ENCODE measurements around the gene PRSS57. TPM values are rescaled to one million over a fixed set of nuclear protein-coding genes. Genes with fewer than 3 reads are reported as not detected.

Gene PRSS57
- polyA plus RNA-seq, 1 donor (not counting 4 experiments of a cell fraction or from before 2014, with no cell fraction given) = not detected

DNA sequence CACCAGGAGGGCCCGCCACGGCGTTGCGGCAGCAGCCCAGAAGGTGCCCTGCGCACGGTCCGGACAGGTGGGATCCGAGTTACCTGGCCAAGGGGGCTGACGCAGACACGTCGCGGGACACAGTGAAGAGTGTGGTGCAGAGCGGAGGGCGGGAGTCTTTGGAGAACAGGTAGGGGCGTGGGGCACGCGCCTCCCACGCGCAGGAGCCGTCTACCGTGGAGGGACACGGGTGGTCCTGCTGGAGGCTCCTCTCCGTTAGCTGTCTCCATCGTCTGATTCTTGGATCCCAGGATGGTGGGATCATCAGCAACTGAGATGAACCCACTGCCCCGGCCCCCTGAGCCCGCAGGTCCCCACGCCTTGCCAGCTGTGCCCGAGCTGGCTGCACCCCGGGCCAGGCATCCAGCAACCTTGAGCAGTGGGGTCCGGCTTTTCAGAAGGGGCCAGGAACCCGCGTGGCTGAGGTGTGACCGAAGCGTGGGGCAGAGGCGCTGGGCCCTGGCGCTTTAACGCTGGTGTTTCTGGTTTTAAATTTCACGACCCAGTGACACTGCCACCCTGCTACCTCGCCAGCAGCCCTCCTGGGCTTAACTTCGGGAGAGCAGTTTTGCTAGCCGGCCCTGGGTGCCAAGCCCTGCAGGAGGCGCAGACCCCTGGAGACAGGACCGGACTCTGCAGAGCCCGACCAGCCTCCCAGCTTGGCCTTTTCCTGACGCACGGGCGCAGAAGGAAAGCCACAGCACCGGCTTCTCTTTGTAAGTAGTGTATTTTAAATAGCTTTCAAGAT lies 48.3 kb downstream of the PRSS57 start:
- Histone ChIP-seq H4K20me1 (ENCODE audit: control insufficient read depth, extremely low read depth, insufficient read depth, low read length) (peaks cover 6% of the 10 kb centered on the region), H3K4me2 (ENCODE audit: control insufficient read depth, extremely low read depth, insufficient read depth, low read depth, low read length) (no peak overlapping the region), H3K27me3 (ENCODE audit: control insufficient read depth, extremely low read depth, insufficient read depth, low read length) (no peaks in the 10 kb centered on the region), H2AFZ (ENCODE audit: control insufficient read depth, low read length) (no peak overlapping the region), H3K79me2 (ENCODE audit: control insufficient read depth, insufficient read depth, low read length) (peaks cover 20% of the 10 kb centered on the region), H3K9me1 (ENCODE audit: control insufficient read depth, extremely low read depth, insufficient read depth, low read length) (no peaks in the 10 kb centered on the region), H3K4me1 (ENCODE audit: control insufficient read depth, extremely low read depth, insufficient read depth, low read length) (peaks cover under 1% of the 10 kb centered on the region), H3K9me3 (ENCODE audit: control insufficient read depth, low read depth, low read length) (no peaks in the 10 kb centered on the region), H3K9ac (ENCODE audit: control insufficient read depth, extremely low read depth, insufficient read depth, low read length) (no peak overlapping the region), H3K36me3 (ENCODE audit: control insufficient read depth in 2 of 2, extremely low read depth in 1 of 2, insufficient read depth in 2 of 2, low read length in 2 of 2) (peaks cover 12 to 24% of the 10 kb centered on the region in 2 experiments), H3K4me3 (ENCODE audit: control insufficient read depth in 2 of 3, extremely low read depth in 1 of 3, insufficient read depth in 2 of 3, low read depth in 1 of 3, low read length in 3 of 3) (no peak overlapping the region), H3K27ac (ENCODE audit: control insufficient read depth, insufficient read depth, low read length) (no peak overlapping the region)
- FAIRE-seq (no peak), DNase-seq (ENCODE audit: low read depth, low spot score) (no peak)
- dilution Hi-C loops (cut with MboI; ENCODE audit: extremely low pct_ligation_motif_present, low sequenced_read_pairs) = no loop called here
- TF ChIP-seq EZH2 (IDR thresholded peaks at IDR 0.05; ENCODE audit: low read length) = no peak
- TF ChIP-seq, protein P1, sequence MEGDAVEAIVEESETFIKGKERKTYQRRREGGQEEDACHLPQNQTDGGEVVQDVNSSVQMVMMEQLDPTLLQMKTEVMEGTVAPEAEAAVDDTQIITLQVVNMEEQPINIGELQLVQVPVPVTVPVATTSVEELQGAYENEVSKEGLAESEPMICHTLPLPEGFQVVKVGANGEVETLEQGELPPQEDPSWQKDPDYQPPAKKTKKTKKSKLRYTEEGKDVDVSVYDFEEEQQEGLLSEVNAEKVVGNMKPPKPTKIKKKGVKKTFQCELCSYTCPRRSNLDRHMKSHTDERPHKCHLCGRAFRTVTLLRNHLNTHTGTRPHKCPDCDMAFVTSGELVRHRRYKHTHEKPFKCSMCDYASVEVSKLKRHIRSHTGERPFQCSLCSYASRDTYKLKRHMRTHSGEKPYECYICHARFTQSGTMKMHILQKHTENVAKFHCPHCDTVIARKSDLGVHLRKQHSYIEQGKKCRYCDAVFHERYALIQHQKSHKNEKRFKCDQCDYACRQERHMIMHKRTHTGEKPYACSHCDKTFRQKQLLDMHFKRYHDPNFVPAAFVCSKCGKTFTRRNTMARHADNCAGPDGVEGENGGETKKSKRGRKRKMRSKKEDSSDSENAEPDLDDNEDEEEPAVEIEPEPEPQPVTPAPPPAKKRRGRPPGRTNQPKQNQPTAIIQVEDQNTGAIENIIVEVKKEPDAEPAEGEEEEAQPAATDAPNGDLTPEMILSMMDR (optimal IDR thresholded peaks at IDR 0.05 in 1 of 3, IDR thresholded peaks at IDR 0.05 in 1 of 3, conservative IDR thresholded peaks at IDR 0.05 in 1 of 3; ENCODE audit: extremely low read depth in 1 of 3, insufficient read depth in 2 of 3, low read length in 3 of 3) = no peak

DNA sequence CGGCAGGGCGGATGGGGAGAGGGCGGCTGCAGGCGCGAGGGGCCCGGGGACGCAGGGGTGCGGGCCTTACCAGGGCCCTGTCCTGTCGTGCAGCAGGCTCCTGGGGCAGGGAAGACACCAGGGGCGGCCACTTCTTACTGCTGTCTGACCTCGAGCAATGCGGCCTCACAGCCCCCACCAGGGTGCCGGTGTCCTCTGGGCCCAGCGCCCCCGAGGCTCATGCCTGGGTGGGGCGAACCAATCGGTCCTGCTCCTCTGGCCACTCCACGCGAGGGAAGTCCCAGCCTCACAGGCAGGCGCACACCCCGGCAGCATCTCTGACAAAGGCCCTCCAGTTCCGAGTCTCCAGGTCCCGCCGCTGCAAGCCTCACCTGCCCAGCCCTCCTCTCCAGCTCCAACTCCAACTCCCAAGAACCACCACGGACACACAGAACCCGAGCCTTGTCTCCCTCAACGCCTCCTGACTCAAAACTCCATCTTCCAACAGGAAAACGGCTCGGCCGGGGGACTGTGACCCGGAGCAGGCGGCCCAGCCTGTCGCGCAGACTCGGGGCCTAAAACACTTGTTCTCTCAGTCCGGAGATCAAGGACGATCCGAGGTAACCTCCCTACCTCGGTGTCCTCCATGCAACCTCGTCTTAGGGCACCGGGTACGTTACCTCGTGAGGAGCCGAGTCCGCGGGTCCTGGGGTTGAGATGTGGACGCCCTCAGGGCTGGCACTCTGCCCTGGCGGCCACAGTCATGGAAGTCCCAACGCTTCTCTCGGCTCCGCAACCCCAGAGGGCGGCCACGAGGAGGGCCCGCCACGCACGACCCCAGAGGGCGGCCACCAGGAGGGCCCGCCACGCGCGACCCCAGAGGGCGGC lies 49.1 kb downstream of the PRSS57 start:
- peaks cover 9 to 20% of the 10 kb centered on the region in 2 experiments for H3K36me3 ChIP-seq (ENCODE audit: control insufficient read depth in 2 of 2, extremely low read depth in 1 of 2, insufficient read depth in 2 of 2, low read length in 2 of 2)
- no peak for TF ChIP-seq EZH2 (IDR thresholded peaks at IDR 0.05; ENCODE audit: low read length)
- TF ChIP-seq, protein P1 (optimal IDR thresholded peaks at IDR 0.05 in 1 of 3, IDR thresholded peaks at IDR 0.05 in 1 of 3, conservative IDR thresholded peaks at IDR 0.05 in 1 of 3; ENCODE audit: extremely low read depth in 1 of 3, insufficient read depth in 2 of 3, low read length in 3 of 3) = no peak

More for the DNA sequence above, 49.1 kb downstream of the PRSS57 start:
- Histone ChIP-seq H3K9me1 (ENCODE audit: control insufficient read depth, extremely low read depth, insufficient read depth, low read length) (no peaks in the 10 kb centered on the region), H3K4me1 (ENCODE audit: control insufficient read depth, extremely low read depth, insufficient read depth, low read length) (peaks cover 4% of the 10 kb centered on the region), H3K9me3 (ENCODE audit: control insufficient read depth, low read depth, low read length) (no peaks in the 10 kb centered on the region), H3K9ac (ENCODE audit: control insufficient read depth, extremely low read depth, insufficient read depth, low read length) (no peak overlapping the region), H2AFZ (ENCODE audit: control insufficient read depth, low read length) (no peak overlapping the region), H3K27me3 (ENCODE audit: control insufficient read depth, extremely low read depth, insufficient read depth, low read length) (no peaks in the 10 kb centered on the region), H3K79me2 (ENCODE audit: control insufficient read depth, insufficient read depth, low read length) (peaks cover 12% of the 10 kb centered on the region), H3K4me2 (ENCODE audit: control insufficient read depth, extremely low read depth, insufficient read depth, low read depth, low read length) (no peak overlapping the region), H3K27ac (ENCODE audit: control insufficient read depth, insufficient read depth, low read length) (no peak overlapping the region), H4K20me1 (ENCODE audit: control insufficient read depth, extremely low read depth, insufficient read depth, low read length) (peaks cover 6% of the 10 kb centered on the region), H3K4me3 (ENCODE audit: control insufficient read depth in 2 of 3, extremely low read depth in 1 of 3, insufficient read depth in 2 of 3, low read depth in 1 of 3, low read length in 3 of 3) (no peak overlapping the region)
- no peak for FAIRE-seq
- no peak for DNase-seq (ENCODE audit: low read depth, low spot score)
- dilution Hi-C loops (cut with MboI; ENCODE audit: extremely low pct_ligation_motif_present, low sequenced_read_pairs) = no loop called here

Measured in keratinocyte (primary cell).